Measurements from ENCODE around the gene CREB3L2.
"Not testable (repeated sequence)": the region's sequence is repeated elsewhere in the genome, so short reads cannot be mapped to it uniquely, and the experiment has no call there.

Gene CREB3L2

DNA sequence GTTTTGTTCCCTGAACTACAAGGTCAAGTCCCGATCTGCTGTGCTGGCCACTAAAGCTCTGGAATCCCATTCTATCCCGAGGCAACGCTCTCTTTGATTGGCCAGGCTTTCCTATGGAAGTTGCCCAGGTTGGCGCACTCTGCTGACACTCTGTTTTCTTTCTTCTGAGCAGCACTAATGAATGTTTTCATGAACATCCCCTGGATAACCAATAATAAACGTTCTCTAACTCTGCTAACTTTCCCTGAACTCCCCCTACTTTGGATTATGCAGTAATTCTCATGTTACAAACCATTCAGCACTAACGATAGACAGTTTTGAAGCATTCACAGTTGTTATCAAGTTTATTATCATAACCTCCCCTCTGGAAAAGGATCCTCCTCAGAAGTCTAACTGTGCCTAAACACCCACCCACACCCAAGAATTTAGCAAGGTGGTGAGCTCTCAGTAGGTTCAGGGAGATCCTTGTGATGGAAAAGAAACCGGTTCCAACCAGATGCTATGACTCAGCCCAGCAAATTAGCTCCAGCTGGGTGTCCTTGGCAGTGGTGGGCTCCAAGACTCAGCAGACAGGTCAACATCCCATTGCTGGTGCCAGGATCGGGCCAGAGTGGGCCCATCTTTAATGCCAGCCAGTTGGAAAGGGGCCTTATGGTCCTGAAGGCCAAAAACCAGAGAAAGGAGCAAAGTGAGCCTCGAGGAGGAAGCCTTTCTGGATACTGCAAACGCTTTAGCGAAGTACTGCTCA is 68.4 kb downstream of the CREB3L2 start:
- no peak for DNase-seq (ENCODE audit: low read depth)

DNA sequence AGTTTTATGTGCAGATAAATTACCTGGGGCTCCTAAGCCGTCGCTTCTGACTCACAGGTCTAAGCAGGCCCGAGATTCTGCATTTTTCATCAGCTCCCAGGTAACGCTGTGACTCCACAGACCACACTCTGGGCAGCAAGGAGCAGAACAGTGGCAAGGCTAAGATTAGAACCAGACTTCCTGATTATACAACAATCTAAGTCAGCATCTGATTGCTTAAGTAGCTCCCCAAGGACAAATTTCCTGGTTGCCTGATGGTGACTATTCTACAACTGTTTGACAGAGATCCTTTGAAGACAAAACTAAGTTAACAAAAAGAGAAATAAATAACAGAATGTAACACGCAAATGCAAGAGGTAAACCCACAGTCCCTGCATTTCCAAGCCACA is 69.0 kb downstream of the CREB3L2 start:
- no peak for DNase-seq (ENCODE audit: low read depth)

DNA sequence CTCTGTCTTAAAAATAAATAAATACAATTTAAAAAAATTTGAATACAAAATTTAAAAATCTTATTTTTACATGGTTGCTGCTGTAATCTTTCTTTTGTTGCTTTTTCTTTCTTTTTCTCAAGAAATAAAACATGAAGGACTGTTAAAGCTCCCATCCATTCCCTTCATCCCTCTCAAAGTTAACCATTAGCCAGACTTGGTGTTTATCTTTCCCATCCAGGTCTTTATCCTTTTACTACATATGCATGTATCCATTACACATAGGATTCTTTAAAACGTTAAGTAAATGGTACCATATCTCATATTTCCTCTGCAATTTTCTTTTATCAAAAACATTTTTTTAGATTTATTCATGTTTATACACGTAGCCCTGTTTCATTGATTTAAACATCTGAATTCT is 70.1 kb downstream of the CREB3L2 start:
- DNase-seq (ENCODE audit: low read depth), result no peak

DNA sequence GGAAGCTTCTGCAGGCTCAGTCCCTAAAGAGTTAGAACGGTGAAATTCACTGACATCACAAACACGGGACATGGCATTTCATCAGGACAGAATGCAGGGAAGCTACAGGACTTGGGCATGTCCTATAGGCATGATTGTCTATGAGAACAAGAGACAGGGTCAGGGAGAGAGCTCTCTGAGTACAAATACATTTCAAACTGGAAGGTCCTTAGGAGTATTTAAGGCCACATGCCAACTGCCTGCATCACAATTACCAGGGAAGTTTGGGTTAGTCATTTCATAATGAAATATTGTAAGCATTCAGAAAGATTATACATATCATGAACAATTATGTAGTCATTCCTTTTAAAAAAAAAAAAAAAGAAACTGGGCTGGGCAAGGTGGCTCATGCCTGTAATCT is 71.3 kb downstream of the CREB3L2 start:
- DNase-seq (ENCODE audit: low read depth), result no peak

DNA sequence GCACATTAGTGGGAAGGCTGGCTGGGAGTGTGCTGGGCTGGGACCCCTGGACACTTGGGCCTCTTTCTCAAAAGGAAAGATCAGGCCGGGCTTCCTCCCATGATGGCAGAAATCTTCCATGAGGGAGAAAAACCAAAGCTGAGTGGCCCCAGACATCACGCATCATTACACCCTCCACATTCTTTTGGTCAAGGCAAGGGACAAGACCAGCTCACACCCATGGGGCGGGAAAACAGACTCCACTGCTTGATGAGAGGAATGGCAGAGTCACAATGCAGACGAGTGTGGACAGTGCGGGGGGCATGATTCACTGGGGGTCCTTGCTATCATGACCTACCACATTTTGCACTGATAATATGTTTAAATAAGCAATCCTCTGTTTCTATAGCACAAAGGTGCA is 73.3 kb downstream of the CREB3L2 start:
- no peak for DNase-seq (ENCODE audit: low read depth)

DNA sequence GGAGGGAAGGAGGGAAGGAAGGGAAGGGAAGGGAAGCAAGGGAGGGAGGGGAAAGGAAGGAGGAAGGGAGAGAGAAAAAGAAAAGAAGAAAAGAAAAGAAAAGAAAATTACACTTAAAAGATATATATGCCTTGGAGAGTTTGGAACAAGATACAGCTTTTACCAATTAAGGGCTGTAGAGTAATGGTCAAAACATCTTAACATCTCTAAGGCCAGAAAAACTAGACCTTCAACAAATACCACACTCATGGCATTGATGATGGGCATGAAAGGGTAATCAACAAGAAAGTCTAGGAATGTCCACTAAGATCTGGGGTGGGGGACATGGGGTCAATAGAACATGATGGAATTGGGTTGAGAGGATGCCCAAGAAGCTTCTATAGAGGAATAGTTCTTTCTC is 74.5 kb downstream of the CREB3L2 start:
- DNase-seq (ENCODE audit: low read depth), result no peak

DNA sequence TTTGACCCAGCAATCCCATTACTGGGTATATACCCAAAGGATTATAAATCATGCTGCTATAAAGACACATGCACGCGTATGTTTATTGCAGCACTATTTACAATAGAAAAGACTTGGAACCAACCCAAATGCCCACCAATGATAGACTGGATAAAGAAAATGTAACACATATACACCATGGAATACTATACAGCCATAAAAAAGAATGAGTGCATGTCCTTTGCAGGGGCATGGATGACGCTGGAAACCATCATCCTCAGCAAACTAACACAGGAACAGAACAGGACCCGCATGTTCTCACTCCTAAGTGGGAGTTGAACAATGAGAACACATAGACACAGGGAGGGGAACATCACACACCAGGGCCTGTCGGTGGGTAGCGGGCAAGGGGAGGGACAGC is 75.7 kb downstream of the CREB3L2 start:
- not testable (repeated sequence) for DNase-seq (ENCODE audit: low read depth)

DNA sequence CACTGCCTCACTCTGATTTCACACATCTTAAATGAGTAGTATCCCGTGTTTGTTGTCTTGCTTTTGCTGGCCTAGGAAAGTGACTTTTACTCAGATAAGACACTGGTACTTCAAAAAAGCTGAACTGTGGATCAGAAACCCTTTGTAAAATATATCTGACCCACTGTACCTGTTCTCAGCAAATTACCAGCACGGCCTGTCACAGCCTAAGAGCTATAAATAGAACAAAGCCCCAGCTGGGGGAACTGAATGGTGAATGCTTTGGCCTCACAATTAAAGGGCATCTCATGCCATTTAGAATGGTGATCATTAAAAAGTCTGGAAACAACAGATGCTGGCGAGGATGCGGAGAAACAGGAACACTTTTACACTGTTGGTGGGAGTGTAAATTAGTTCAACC is 76.1 kb downstream of the CREB3L2 start:
- DNase-seq (ENCODE audit: low read depth), result no peak

DNA sequence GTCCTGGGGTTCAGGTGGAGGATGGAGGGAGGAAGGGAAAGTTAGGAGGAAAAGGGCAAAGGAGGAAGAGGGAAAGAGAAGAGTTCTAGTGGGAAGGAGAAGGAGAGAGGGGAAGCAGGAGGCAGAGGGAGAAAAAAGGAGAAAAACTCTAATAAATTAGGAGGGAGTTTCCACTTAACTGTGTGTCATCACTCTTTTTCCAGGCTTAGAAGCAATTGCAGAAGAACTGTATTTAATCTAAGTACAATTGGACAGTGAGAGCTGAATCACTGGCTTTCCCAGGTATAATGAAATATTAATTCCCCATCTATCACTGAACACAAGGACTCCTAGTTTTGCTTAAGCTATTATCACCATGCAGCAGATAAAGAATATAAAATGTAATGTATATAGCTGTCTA is 76.8 kb downstream of the CREB3L2 start:
- DNase-seq (ENCODE audit: low read depth), result no peak

DNA sequence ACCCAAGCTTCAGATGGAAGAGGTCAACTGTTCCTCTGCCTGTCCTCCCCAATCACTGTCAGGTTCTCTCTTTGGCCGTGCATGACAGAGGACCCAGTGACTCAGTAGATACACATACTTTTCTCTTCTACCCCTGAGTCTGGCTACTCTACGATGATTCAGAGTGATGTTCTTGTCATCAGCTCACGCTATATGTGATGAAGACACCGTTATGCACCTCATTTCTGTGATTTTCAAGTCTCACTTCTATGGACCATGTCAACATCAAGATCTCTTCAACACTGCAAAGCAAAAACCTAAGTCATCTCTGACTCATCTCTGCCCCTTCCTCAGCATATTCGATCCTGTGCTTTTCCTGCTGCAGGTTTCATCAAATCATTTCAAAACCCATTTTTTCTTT is 78.5 kb downstream of the CREB3L2 start:
- DNase-seq (ENCODE audit: low read depth), result no peak

DNA sequence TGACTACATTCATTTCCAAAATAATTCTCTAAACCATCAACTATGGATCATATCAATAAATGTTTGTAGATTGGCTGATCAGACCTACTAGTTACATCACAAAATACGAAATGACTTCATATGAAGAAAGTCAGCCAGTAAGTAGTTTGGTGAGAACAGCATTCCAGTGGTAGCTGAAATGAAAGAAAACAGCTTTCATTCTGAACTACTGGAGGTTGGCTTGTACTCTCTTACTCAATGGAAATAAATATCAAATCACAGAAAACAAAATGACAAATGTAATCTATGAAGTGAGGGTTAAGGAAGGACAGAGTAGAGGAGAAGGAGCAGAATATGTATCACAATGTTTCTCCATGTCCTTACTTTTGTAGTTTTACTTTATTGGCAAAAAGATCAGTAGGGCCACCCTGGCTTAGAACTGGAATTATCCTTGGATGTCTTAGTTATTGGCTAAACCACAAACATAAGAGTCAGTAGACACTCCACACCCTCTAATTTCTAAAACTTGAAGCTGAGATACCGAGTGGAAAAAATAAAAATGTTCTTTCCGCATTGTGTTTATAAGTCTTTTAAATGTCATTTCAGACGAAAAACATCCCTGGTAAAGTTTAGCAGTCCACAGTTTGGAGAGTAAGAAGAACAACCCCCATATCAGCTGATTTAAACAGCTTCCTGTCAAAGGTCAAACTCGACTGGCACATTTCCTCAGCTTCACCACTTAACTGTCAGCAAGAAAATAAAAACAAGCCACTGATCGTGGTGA is 81.1 kb downstream of the CREB3L2 start:
- no peak for DNase-seq (ENCODE audit: low read depth)

DNA sequence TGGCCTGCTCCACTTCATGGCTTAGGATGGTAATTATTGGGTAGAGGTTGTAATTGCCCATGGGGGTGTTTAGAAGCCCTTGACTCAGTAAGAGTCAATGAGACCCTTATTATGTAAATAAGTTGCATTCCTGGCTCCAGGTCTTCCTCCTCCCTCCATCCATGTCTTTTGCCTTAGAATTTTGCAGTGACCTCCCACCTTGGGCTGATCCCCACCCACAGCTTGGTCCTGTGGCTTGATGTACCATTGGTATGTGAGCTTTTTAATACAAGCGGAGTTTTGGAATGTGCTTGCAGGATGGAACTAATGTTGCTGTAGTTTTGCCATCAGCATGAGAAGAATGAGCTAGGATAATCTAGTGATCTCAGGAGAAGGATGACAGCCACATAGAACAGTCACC is 81.9 kb downstream of the CREB3L2 start:
- DNase-seq (ENCODE audit: low read depth), result no peak

DNA sequence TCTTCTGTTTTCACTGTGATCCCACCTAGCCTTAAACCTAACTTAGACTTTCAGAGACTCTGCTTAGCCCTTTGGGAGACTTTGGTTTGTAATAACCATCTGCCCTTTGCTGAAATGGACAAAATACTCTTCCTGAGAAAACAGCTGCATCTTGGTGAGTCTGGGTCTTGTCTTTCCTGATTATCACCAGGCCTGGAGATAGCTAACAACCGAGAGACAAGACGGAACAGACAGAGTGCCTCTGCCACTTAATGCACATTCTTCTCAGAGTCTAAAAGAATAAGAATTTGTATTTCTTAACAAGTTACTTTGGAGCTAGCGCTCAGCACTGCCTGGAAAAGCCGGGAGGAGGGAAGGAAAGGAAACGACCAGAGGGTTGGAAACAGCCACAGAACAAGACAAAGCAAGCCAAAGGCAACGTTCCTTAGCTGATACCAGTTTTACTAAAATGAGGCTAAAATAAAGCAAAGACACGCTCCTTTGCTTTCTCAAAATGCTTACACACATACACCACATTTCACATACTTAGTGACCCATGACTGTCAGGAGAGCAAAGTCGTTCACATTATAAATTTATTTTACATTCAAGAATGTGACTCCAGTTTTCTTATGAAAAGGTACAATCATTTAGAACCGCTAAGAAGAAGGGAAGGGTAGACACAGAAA is 84.8 kb downstream of the CREB3L2 start:
- no peak for DNase-seq (ENCODE audit: low read depth)

DNA sequence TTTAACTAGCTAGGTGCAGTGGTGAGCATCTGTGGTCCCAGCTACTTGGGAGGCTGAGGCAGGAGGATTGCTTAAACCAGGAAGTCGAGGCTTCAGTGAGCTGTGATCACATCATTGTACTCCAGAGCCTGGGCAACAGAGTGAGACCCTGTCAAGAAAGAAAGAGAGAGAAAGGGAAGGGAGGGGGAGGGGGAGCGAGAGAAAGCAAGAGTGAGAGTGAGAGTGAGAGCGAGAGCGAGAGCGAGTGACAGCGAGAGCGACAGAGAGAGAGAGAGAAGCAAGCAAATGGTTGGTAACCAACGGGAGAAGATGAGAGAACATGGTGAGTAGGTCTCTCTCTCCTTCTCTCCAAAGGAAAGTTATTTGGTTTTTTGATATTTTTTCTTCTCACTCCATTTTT is 85.3 kb downstream of the CREB3L2 start:
- no peak for DNase-seq (ENCODE audit: low read depth)

DNA sequence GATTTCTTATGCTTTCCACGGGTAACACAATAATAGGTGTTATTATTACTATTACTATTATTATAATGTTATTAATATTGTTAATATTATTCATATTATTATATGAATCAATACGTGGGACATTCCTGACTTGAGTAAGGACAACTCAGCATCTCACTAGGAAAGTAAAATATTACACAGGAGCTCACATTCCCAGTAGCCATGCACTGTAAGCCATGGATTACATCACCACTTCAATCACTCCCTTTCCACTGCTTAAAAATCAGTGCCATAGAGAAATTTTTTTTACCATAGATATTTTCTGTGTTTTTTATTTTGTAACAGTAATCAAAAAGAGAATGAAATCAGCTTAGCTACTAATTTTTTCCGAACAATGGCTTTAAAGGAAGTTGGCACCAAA is 86.6 kb downstream of the CREB3L2 start:
- no peak for DNase-seq (ENCODE audit: low read depth)

DNA sequence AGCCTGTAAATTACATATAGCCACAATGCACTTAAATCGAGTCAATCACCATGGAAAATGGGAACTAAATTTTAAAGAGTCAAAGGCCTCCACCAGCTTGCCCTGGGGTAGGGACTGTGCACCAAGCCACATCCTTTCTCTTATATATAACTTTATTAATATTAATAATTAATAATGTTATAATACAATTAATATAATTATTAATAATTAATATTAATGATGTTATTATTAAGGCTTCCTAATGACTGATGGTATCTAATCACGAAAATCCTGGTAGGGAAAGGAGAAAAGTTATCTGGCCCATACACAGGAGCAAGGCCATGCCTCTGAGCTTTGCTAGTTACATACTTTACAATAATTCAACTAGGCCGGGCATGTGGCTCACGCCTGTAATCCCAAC is 87.9 kb downstream of the CREB3L2 start:
- no peak for DNase-seq (ENCODE audit: low read depth)

DNA sequence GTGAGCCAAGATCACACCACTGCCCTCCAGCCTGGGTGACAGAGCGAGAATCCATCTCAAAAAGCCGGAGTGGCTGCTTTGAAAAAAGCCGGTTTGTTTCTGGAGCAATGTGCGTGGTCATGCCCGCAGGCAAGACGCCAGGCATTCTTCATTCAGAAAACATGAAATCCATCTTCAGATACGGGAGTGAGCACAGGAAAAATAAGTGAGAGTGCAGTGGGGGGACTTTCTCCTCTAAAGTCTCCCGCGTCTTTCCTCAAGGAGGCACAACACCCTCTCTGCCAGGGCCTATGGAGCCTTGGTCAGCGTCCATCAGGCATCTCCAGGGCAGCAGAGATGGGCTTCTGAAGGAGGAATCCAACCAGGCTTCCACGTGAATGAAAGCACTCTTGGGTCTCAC is 92.8 kb downstream of the CREB3L2 start:
- no peak for DNase-seq (ENCODE audit: low read depth)

DNA sequence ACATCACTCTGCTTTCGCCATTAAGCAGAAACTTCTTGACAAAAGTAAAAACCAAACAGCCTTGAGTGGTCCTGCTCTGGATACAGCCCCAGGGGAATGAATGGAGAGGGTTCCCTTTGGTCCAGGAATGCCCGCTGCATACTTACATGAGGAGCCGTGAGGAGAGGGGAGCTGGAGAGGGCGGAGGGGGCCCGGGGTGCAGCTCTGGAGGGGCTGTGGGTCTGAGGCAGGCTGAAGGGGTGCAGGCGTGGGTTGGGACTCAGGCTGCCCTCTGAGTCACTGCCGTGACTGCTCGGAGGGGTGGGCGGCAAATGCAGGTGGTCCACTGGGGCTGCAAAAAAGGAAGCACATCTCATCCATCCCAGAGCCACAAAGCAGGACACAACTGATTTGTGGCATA is 93.8 kb downstream of the CREB3L2 start:
- DNase-seq (ENCODE audit: low read depth), result no peak

DNA sequence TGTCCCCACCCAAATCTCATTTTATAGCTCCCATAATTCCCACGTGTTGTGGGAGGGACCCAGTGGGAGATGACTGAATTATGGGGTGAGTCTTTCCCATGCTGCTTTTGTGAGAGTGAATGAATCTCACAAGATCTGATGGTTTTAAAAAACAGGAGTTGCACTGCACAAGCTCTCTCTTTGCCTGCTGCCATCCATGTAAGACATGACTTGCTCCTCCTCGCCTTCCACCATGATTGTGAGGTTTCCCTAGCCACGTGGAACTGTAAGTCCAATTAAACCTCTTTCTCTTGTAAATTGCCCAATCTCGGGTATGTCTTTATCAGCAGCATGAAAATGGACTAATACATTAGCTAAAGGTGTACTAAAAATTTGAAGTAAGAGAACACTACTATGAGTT is 95.2 kb downstream of the CREB3L2 start:
- not testable (repeated sequence) for DNase-seq (ENCODE audit: low read depth)

DNA sequence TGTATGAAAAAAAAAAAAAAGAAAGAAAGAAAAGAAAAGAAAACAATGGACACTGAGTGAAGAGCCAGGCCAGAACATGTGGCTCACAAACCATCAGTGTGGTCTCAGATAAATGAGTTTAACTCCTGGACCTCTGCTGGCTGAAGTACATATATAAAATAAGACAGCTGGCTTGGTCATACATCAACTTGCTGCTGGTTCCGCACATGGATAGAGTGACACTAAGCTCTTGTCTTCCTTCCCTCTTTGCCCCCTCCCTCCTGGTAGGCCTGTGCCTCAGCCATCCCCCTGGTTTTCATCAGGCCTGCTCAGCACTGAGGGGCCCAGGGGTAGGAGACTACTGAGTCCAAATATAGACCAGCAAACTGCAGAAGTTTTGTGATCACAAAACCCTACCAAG is 97.1 kb downstream of the CREB3L2 start:
- DNase-seq (ENCODE audit: low read depth), result no peak

DNA sequence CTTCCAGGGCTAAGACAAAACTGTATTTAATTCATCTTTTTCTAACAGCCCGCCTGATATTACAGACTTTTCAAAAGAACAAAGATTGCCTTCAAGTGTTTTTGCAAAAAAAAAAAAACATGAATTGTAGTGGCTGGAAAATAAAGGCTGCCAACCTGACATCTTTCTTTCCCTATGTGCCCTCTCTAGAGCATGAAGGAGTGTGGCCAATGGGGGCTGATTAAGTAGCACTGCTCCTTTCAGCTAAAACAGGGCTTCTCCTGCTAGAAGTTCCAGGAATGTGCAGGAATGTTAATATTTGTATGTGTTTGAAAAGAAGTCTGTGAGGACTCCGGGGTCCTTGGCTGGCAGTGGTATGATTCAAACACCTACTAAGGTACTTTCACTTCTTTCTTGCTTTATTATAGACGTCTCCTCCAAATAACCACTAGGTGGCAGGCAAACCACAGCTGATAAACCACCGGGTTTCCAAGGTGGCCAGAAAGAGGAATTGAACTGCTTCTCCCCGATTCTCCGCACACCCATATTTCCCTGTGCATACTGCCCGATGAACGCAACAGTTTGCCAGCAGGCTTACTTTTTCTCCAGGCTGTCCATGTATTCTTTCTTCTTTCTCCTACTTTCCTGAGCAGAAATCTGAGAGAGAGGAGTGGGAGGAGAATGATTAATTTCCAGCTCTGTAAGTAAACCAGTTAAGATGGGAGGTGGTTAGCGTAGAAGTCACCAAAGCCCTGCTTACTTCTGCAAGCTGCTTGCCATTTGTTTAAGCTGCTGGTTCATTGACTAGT is 98.3 kb downstream of the CREB3L2 start:
- peak; percentile 36 for DNase-seq (ENCODE audit: low read depth)

DNA sequence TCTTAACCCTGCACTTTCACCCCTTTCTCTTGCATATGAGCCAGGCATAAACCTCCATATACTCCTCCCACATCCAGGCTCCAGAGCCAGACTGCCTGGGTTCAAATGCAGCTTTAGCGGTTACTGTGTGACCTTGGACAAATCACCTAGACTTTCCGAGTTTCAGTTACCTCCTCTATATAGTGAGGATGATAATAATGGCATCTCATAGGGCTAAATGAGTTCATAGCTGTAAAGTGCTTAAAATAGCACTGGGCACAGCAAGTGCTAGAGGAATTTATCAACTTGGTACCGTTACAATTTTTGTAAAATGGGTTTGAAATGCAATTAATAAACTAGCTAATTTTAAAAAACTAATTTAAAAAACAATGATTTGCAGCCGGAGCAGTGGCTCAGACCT is 101.7 kb downstream of the CREB3L2 start:
- no peak for DNase-seq (ENCODE audit: low read depth)

Data from activated T-cell treated with anti-CD3 and anti-CD28 coated beads for 24 hours (primary cell).